Measurements from ENCODE around the gene ATG9B. TPM values are rescaled to one million over a fixed set of nuclear protein-coding genes. Genes with fewer than 3 reads are reported as not detected.

ATG9B gene
- total and polyA plus RNA-seq, 2 donors (not counting 3 experiments of a cell fraction or from before 2014, with no cell fraction given), result 0.04 TPM; not detected in 1

DNA sequence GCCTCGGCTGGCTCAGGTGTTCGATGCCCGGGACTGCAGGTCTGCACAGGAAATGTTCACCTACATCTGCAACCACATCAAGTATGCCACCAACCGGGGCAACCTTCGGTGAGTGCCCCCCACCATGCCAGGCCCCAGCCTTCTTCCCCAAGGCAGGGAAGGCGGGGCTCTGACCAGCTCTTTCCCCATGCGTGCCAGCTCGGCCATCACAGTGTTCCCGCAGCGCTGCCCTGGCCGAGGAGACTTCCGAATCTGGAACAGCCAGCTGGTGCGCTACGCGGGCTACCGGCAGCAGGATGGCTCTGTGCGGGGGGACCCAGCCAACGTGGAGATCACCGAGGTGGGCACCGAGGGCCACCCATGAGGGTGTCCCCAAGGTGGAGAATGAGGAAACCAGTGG, 26.0 kb downstream of the ATG9B start:
- Histone ChIP-seq H3K4me1 (ENCODE audit: control insufficient read depth, extremely low read depth, insufficient read depth, low read length) (peaks cover 28% of the 10 kb centered on the region), H3K27me3 (ENCODE audit: control insufficient read depth in 2 of 2, insufficient read depth in 2 of 2, low read length in 2 of 2) (no peaks in the 10 kb centered on the region), H3K79me2 (ENCODE audit: control insufficient read depth, insufficient read depth, low read length) (peaks cover 7% of the 10 kb centered on the region), H4K20me1 (replicated peaks; ENCODE audit: control insufficient read depth, extremely low read depth, insufficient read depth, low read length) (no peaks in the 10 kb centered on the region), H3K9ac (replicated peaks; ENCODE audit: extremely low read depth, insufficient read depth, low read length) (no peak overlapping the region), H3K9me3 (replicated peaks; ENCODE audit: control insufficient read depth, insufficient read depth, low read length) (no peaks in the 10 kb centered on the region), H3K4me2 (ENCODE audit: insufficient read depth, low read length) (no peak overlapping the region), H3K27ac (ENCODE audit: insufficient read depth, low read depth, low read length) (no peak overlapping the region), H3K9me1 (replicated peaks; ENCODE audit: control insufficient read depth, extremely low read depth, insufficient read depth, low read length) (no peaks in the 10 kb centered on the region), H3K4me3 (replicated peaks in 1 of 3; ENCODE audit: insufficient read depth in 1 of 3, low read depth in 1 of 3, low read length in 3 of 3) (no peak overlapping the region), H2AFZ (ENCODE audit: low read depth, low read length) (no peak overlapping the region), H3K36me3 (ENCODE audit: control insufficient read depth in 2 of 2, extremely low read depth in 1 of 2, insufficient read depth in 2 of 2, low read length in 2 of 2) (peaks cover 0 to 37% of the 10 kb centered on the region in 2 experiments)
- CTCF ChIA-PET, result interaction anchor here (1.5 to 2.3 kb wide), 2 partner anchors 9 kb away, joined by 5 to 10 read pairs; no protein-coding TSS in a partner anchor
- POLR2A ChIA-PET, result no interaction called here
- BruUV-seq (replicated peaks), result no TSS peak
- FAIRE-seq (no peak), DNase-seq (ENCODE audit: low read depth, low spot score) (no peak)
- TF ChIP-seq JUN (IDR thresholded peaks at IDR 0.05; ENCODE audit: borderline replicate concordance, insufficient read depth, insufficient read length, low read depth) (no peak), MYC (IDR thresholded peaks at IDR 0.05; ENCODE audit: low read depth, low read length) (no peak), GATA2 (IDR thresholded peaks at IDR 0.05; ENCODE audit: insufficient read depth, insufficient read length, low read depth, low read length) (no peak), EZH2 (IDR thresholded peaks at IDR 0.05; ENCODE audit: borderline replicate concordance, low read depth, low read length, severe bottlenecking) (no peak), FOS (IDR thresholded peaks at IDR 0.05; ENCODE audit: borderline replicate concordance, insufficient read depth, low read length) (no peak), POLR2A (IDR thresholded peaks at IDR 0.05; ENCODE audit: low read depth, low read length) (no peak), CTCF (IDR thresholded peaks at IDR 0.05; ENCODE audit: extremely low read depth in 1 of 2, insufficient read depth in 1 of 2, low read depth in 1 of 2, low read length in 2 of 2) (no peak), POLR2AphosphoS5 (IDR thresholded peaks at IDR 0.05; ENCODE audit: insufficient read depth, low read depth, low read length) (no peak)
- TF ChIP-seq, protein P1, sequence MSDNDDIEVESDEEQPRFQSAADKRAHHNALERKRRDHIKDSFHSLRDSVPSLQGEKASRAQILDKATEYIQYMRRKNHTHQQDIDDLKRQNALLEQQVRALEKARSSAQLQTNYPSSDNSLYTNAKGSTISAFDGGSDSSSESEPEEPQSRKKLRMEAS (IDR thresholded peaks at IDR 0.05; ENCODE audit: insufficient read depth, insufficient read length), result no peak
- intact Hi-C loops (cut with micrococcal nuclease) (no loop called here), dilution Hi-C loops (cut with MboI; ENCODE audit: extremely low pct_ligation_motif_present, low sequenced_read_pairs) (no loop called here)
